Esophagus squamous epithelium (tissue), 4 donors: Measurements from ENCODE around the gene INSR.

ENCODE experiments used
- CTCF ChIP-seq, 6 experiments: fragments of 450-650 bp in 4 of 6; fragments of 200-600 bp in 2 of 6; sonication (generic) in 2 of 6; IDR thresholded peaks; one replicate each; pipeline ENCODE4 v1.5.1; 2016 to 2019; ENCODE audit warnings: antibody characterized with exemption in 6 of 6, mild to moderate bottlenecking in 4 of 6, moderate library complexity in 4 of 6
- POLR2A ChIP-seq, 4 donors: fragments of 450-650 bp; IDR thresholded peaks; one replicate each; pipeline ENCODE4 v1.6.1; 2017; ENCODE audit warnings: antibody characterized with exemption in 4 of 4, mild to moderate bottlenecking in 4 of 4, moderate library complexity in 3 of 4

GRCh38 chr19:7078008-7078407, 216.2 kb downstream of the INSR start:
- no peak for TF ChIP-seq CTCF (IDR thresholded peaks at IDR 0.05)
- TF ChIP-seq POLR2A (IDR thresholded peaks at IDR 0.05), result no peak
